HG03039 (cell line): ENCODE data around the gene ZNF530.

ENCODE experiments used
- ATAC-seq: cut with Tn5 transposase; IDR thresholded peaks from one replicate; pipeline ENCODE4 v1.9.1; 2021; ENCODE audit warnings: mild to moderate bottlenecking, moderate library complexity; ENCODE audit not compliant: unreplicated experiment

Gene ZNF530

DNA sequence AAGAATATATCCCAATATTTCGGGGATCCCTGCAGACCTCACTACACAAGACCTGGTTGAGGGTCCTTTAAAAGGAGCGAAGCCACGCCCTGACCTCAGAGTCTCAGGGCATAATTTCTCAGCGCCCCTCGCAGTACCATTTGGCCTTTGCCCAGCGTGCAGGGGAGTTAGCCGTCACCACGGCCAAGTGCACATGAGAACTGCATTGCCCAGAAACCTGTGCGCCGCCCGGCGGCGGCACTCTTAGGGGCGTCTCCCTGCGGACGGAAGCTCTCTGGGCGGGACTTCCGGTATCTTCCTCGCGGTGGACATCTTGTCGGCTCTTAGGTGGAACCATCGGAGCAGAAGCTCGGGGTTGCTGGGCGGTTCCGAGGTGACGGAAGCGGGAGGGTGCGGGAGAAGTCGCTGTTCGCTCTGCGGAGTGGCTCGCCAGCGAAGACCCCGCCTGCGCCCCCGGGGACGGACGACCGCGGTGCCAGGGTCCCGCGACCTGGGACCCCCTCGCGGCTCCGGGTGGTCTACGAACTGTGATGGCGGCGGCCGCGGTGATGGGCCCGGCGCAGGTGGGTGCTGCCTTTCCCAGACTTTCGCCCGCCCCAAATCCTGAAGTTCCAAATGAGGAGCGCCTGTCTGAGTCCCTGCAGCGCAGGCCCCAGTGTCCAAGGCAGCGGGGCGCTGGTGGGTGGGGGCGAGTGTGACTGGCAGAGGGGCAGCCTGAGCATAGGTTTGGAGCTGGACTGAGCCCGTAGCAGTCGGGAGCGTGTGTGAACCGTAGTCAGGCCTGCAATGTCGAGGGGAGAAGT is 14.5 kb downstream of the ZNF530 start, which contains the start of gene ZNF134:
Gene ZNF134 (plus strand): TSS at position 302 of the 803 bp plus-strand sequence. CDS start 5,227 bp downstream, outside the sequence.
- peak; percentile 85 for ATAC-seq

DNA sequence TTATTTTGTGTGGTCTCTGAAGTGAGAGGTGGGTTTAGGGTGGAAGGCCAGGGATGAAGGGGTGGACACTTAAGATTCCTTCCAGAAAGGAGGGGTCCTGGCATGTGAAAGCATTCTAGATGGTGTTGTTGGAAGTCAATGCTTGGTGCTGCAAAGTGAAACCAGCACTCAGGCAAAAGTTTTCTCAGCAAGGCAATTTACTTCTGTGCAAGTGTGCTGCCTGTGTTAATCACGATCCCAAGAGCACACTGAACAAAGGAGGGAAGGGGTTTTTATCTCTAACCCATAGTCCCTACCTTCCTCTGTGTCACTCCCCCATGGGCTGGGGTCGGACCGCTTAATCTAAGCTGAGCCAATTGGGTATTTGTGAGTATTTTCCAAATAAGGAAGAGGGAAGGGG is 15.7 kb downstream of the ZNF530 start:
- no peak for ATAC-seq

- ATAC-seq: no peak
These were observed 21.1 kb downstream of the ZNF530 start for GRCh38 chr19:57620673-57621348.

GRCh38 chr19:57623091-57623490 is 23.4 kb downstream of the ZNF530 start:
- no peak for ATAC-seq

GRCh38 chr19:57632987-57633831 is 33.5 kb downstream of the ZNF530 start, which contains the start of gene ZNF211:
TSS of gene ZNF211 (plus strand) at chr19:57633168. CDS start at chr19:57633347, 179 bp downstream.
- peak; percentile 94 for ATAC-seq

DNA sequence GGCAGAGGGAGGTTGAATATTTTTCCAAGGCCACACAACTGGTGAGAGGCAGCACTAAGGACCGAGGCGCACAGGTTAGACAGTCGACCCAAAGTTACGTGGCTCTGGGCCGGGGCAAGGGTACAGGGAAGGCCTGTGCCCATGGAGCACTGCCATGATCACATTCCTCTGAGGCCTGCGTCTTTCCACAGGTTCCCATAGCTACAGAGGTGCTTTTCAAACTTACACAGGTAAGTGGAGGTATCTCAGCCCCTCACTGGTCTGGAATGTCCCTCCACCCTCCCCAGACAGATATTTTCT is 34.1 kb downstream of the ZNF530 start:
- no peak for ATAC-seq

- ATAC-seq: no peak
These were observed 37.7 kb downstream of the ZNF530 start for GRCh38 chr19:57637379-57637778.

DNA sequence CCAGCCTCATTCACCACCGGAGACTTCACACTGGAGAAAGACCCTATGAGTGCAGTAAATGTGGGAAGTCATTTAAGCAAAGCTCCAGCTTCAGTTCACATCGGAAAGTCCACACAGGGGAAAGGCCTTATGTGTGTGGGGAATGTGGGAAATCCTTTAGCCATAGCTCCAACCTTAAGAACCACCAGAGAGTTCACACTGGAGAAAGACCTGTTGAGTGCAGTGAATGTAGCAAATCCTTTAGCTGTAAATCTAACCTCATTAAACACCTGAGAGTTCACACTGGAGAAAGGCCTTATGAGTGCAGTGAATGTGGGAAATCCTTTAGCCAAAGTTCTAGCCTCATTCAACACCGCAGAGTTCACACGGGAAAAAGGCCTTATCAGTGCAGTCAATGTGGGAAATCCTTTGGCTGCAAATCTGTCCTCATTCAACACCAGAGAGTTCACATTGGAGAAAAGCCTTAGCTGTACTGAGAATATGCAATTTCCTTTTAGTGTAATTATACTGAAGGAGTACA is 42.1 kb downstream of the ZNF530 start:
- no peak for ATAC-seq

GRCh38 chr19:57642396-57643046 is 42.8 kb downstream of the ZNF530 start:
- ATAC-seq: no peak

DNA sequence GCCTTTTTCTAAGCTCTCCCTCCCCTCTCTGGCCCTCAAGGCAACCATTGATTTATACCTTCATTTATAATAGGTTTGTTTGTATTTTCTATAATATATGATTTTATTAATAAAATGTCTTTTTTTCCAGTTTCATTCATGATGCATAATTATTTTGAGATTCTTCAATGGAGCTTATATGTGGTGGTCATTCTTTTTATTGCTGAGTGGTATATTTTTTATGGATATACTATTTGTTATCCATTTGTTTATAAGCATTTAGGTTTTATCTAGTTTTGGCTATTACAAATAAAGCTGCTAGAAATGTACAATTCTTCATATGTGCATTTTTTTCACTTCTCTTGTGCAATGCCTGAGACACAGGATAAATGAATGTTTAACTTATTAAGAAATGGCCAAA is 44.0 kb downstream of the ZNF530 start:
- no peak for ATAC-seq

GRCh38 chr19:57648331-57649003 is 48.8 kb downstream of the ZNF530 start:
- no peak for ATAC-seq

DNA sequence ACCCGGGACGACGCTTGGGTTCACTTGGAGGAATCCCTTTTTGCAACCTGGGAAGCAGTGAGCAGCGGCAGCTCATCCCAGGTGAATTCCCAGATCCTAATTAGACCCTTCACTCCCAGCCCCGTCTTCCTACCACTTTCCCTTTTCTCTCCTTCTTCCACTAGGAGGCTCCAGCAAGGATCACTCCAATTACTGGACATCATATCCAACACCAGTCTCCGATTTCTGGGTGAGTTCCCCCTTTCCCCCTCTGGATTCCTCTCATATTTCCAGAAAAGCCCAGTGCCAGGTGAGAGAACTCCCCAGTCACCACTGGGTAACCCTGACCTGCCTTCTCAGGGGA is 51.9 kb downstream of the ZNF530 start:
- ATAC-seq: no peak

GRCh38 chr19:57653689-57654088 is 54.0 kb downstream of the ZNF530 start:
- no peak for ATAC-seq

DNA sequence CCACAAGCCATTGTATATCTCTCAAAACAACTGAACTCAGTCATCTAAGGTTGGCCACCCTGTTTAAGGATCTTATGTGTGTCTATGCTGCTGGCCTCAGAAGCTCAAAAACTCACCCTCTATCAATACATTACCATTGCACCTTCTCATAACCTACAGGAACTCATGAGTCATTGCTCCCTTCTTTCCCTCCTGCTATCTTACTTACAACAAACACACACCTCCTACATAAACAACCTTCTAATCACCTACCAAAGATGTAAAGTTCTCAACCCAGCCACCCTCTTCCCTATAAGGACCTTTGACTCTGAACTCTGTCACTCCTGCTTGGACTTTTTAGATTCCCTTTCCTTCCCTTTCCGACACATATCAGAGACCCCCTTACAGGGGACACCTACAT is 55.8 kb downstream of the ZNF530 start:
- ATAC-seq: no peak

- no peak for ATAC-seq
These were observed 56.7 kb downstream of the ZNF530 start for GRCh38 chr19:57656346-57656745.
